A375 (cell line): ENCODE data around the gene HNF1A. TPM values are rescaled to one million over a fixed set of nuclear protein-coding genes. Genes with fewer than 3 reads are reported as not detected.

Experiments
- total RNA-seq: library from RNA; depleted of rRNA; stranded (reverse); fragments of >200 nt; shearing (Covaris generic); gene quantifications from 2 replicates; pipeline ENCODE4 v1.2.3, GENCODE V29; 2014; rRNA removed

The HNF1A gene, protein sequence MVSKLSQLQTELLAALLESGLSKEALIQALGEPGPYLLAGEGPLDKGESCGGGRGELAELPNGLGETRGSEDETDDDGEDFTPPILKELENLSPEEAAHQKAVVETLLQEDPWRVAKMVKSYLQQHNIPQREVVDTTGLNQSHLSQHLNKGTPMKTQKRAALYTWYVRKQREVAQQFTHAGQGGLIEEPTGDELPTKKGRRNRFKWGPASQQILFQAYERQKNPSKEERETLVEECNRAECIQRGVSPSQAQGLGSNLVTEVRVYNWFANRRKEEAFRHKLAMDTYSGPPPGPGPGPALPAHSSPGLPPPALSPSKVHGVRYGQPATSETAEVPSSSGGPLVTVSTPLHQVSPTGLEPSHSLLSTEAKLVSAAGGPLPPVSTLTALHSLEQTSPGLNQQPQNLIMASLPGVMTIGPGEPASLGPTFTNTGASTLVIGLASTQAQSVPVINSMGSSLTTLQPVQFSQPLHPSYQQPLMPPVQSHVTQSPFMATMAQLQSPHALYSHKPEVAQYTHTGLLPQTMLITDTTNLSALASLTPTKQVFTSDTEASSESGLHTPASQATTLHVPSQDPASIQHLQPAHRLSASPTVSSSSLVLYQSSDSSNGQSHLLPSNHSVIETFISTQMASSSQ
- not detected in 2 replicates for total RNA-seq

DNA sequence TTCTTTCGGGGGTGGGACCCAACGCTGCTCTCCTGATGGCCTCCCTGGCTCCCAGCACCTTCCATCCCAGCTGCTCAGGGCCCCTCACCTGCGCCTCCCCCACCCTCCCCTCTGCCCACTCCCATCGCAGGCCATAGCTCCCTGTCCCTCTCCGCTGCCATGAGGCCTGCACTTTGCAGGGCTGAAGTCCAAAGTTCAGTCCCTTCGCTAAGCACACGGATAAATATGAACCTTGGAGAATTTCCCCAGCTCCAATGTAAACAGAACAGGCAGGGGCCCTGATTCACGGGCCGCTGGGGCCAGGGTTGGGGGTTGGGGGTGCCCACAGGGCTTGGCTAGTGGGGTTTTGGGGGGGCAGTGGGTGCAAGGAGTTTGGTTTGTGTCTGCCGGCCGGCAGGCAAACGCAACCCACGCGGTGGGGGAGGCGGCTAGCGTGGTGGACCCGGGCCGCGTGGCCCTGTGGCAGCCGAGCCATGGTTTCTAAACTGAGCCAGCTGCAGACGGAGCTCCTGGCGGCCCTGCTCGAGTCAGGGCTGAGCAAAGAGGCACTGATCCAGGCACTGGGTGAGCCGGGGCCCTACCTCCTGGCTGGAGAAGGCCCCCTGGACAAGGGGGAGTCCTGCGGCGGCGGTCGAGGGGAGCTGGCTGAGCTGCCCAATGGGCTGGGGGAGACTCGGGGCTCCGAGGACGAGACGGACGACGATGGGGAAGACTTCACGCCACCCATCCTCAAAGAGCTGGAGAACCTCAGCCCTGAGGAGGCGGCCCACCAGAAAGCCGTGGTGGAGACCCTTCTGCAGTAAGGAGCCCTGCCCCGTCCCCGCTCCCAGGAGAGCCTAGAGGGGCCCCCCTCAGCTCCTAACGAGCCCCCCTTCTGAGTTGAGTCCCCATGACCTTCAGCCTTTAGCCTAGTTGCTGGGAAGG lies at the start of gene HNF1A:
Gene HNF1A (plus strand): TSS at position 248 of the 924 bp plus-strand sequence. CDS start 226 bp downstream, at position 474.

DNA sequence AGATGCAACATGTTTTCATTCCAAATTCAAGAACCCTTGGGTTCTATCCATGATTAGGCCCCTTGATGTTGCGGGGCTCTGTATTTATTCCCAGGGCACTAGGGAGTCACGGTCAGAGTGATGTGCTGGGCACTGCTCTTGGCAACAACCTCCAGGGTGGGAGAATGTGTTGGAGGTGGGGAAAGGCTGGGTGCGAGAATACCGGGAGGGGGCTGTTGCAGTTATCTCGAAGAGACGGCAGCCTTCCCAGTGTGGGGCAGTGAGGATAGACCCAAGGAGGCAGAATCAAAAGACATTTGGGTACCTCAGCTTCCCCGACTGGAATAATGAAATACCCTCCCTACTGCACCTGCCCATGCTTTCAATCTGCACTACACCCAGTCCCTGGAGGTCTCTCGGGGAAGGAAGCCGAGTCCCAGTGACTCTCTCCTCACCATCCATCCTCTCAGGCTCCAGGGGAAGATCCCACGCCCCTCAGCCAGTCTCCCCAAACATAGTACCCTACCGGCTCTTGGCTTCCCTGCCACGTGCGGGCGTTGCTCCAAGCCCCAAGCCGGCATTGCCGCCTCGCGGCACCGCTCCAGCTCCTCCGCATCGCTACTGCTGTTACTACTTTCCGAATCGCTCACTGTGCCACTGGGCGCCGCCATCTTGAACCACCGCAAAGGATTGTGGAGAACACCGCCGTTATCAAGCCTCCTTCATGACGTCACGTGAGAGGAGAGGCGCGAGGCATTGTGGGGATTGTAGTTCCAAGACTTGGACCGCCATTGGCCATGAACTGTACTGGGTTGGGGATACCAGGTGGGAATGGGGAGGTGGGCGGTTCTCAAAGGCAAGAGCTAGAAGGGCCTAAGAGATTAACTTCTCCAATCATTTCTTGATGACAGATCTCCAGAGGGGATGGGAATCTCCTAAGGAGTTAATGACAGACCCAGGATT lies 37.8 kb downstream of the HNF1A start, which contains the start of gene C12orf43:
Gene C12orf43 (minus strand): TSS at position 663 of the 942 bp plus-strand sequence. CDS start 13 bp downstream, at position 650.

DNA sequence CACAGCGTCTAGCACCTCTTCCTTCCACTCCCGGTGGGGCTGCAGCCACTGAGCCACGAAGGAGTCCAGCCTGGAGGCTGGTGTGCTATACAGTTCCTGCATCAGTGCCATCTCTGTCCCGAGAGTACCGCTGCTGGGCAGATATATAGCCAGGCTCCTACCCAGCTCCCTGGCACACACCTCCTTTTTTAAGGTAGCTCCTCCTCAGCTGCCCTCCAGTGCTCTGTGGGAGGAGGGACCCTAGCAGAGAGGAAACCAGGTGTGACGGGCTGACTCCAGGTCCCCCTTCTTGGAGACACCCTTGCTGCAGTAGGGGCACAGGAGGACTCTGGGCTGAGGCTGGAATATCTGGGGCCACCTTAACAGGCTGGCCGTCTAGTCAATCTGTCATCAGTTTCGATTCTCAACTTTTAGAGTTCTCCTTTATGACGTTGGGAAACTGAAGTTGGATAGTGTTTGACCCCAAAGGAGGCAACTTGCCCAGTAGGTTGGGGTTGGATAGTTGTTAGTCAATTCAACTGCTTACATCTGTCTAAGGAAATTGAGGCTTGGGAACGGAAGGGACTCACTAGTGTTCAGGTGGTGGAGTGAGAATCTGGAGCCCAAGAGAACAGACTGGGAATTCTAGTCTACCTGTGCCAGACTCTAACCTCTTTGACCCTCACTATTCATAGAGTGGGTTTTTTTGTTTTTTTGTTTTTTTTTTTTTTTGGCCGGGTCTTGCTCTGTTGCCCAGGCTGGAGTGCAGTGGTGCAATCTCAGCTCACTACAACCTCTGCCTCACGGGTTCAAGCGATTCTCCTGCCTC lies 60.7 kb downstream of the HNF1A start, which contains the start of gene OASL:
Gene OASL (minus strand): TSS at position 386 of the 808 bp plus-strand sequence. CDS start 275 bp downstream, at position 111.

Other genes with a start within 250 kb of the HNF1A start
- 8.7 and 9.3 TPM in 2 replicates for gene SPPL3, start 74.2 kb upstream of the HNF1A start, total RNA-seq
- gene C12orf43, start 37.9 kb downstream of the HNF1A start, total RNA-seq, result 30.0 and 32.5 TPM in 2 replicates
- 0.87 and 1.2 TPM in 2 replicates for gene OASL, start 60.7 kb downstream of the HNF1A start, total RNA-seq
- gene P2RX7, start 154.3 kb downstream of the HNF1A start, total RNA-seq, result 0.19 and 0.75 TPM in 2 replicates
- 3.5 and 5.0 TPM in 2 replicates for gene P2RX4, start 231.6 kb downstream of the HNF1A start, total RNA-seq